ENCODE measurements around the gene SENP7.
"Not testable (repeated sequence)": the region's sequence is repeated elsewhere in the genome, so short reads cannot be mapped to it uniquely, and the experiment has no call there.

The SENP7 gene, protein sequence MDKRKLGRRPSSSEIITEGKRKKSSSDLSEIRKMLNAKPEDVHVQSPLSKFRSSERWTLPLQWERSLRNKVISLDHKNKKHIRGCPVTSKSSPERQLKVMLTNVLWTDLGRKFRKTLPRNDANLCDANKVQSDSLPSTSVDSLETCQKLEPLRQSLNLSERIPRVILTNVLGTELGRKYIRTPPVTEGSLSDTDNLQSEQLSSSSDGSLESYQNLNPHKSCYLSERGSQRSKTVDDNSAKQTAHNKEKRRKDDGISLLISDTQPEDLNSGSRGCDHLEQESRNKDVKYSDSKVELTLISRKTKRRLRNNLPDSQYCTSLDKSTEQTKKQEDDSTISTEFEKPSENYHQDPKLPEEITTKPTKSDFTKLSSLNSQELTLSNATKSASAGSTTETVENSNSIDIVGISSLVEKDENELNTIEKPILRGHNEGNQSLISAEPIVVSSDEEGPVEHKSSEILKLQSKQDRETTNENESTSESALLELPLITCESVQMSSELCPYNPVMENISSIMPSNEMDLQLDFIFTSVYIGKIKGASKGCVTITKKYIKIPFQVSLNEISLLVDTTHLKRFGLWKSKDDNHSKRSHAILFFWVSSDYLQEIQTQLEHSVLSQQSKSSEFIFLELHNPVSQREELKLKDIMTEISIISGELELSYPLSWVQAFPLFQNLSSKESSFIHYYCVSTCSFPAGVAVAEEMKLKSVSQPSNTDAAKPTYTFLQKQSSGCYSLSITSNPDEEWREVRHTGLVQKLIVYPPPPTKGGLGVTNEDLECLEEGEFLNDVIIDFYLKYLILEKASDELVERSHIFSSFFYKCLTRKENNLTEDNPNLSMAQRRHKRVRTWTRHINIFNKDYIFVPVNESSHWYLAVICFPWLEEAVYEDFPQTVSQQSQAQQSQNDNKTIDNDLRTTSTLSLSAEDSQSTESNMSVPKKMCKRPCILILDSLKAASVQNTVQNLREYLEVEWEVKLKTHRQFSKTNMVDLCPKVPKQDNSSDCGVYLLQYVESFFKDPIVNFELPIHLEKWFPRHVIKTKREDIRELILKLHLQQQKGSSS

DNA sequence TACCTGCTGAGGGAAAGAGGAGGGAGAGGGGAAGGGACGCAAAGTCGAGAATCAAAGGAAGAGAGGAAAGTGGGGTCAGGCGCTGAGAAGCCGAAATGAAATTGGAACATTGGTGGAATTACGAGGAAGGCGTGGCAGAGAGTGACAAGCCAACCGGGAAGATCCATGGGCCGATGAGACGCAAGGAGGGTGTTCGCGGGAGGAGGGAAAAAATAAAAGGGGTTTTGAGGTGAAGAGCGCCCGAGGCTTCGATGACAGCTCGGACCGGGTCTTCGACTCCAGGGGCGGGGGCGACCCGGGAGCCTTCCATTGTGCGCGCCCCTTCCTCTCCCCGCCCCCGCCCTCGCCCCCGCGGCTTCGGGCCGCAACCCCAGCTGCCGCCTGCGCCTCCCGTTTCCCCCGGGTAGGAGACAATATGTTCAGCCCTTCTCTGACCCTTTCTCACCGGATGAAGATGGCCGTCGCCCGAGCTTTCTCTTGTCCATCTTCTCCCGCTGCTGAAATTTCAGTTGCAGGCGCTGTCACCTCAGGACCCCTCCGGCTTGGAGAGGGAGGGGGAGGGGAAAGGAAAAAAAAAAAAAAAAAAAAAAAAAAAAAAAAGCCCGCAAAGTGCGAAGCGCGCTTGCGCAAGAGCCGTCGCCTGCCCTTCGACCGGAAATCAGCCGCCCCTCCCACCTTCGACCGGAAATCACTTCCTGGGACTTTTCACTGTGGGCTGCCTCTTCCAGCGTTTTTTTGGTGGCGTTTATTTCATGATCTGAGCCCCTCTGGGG, at the start of gene SENP7:
Gene SENP7 (minus strand): TSS at position 567 of the 773 bp plus-strand sequence. CDS start 82 bp downstream, at position 485.
- DNase-seq (ENCODE audit: low read depth), result peak; percentile 88
- TF ChIP-seq, protein P1, sequence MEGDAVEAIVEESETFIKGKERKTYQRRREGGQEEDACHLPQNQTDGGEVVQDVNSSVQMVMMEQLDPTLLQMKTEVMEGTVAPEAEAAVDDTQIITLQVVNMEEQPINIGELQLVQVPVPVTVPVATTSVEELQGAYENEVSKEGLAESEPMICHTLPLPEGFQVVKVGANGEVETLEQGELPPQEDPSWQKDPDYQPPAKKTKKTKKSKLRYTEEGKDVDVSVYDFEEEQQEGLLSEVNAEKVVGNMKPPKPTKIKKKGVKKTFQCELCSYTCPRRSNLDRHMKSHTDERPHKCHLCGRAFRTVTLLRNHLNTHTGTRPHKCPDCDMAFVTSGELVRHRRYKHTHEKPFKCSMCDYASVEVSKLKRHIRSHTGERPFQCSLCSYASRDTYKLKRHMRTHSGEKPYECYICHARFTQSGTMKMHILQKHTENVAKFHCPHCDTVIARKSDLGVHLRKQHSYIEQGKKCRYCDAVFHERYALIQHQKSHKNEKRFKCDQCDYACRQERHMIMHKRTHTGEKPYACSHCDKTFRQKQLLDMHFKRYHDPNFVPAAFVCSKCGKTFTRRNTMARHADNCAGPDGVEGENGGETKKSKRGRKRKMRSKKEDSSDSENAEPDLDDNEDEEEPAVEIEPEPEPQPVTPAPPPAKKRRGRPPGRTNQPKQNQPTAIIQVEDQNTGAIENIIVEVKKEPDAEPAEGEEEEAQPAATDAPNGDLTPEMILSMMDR (IDR thresholded peaks at IDR 0.05; ENCODE audit: insufficient read depth, low read depth, low read length, missing control alignments), result no peak
- H3K4me3 ChIP-seq (ENCODE audit: low read depth, low read length), result peak within 1 kb of the TSS; percentile 85

GRCh38 chr3:101561630-101562328, 48.8 kb upstream of the SENP7 start, which contains the start of gene TRMT10C:
Gene TRMT10C, plus strand, starts transcription at chr3:101561868. Its CDS starts 2,914 bp downstream, at chr3:101564782.
- TF ChIP-seq, protein P1 (IDR thresholded peaks at IDR 0.05; ENCODE audit: insufficient read depth, low read depth, low read length, missing control alignments), result no peak
- DNase-seq (ENCODE audit: low read depth), result peak; percentile 95
- H3K4me3 ChIP-seq (ENCODE audit: low read depth, low read length), result peak within 1 kb of the TSS; percentile 92

GRCh38 chr3:101556064-101556463, 43.1 kb upstream of the SENP7 start:
- TF ChIP-seq, protein P1 (IDR thresholded peaks at IDR 0.05; ENCODE audit: insufficient read depth, low read depth, low read length, missing control alignments), result no peak
- DNase-seq (ENCODE audit: low read depth), result no peak
- no peak overlapping the region for H3K4me3 ChIP-seq (ENCODE audit: low read depth, low read length)

- not testable (repeated sequence) for DNase-seq (ENCODE audit: low read depth); H3K4me3 ChIP-seq (ENCODE audit: low read depth, low read length)
Observed at GRCh38 chr3:101553381-101553780, 40.4 kb upstream of the SENP7 start.

DNA sequence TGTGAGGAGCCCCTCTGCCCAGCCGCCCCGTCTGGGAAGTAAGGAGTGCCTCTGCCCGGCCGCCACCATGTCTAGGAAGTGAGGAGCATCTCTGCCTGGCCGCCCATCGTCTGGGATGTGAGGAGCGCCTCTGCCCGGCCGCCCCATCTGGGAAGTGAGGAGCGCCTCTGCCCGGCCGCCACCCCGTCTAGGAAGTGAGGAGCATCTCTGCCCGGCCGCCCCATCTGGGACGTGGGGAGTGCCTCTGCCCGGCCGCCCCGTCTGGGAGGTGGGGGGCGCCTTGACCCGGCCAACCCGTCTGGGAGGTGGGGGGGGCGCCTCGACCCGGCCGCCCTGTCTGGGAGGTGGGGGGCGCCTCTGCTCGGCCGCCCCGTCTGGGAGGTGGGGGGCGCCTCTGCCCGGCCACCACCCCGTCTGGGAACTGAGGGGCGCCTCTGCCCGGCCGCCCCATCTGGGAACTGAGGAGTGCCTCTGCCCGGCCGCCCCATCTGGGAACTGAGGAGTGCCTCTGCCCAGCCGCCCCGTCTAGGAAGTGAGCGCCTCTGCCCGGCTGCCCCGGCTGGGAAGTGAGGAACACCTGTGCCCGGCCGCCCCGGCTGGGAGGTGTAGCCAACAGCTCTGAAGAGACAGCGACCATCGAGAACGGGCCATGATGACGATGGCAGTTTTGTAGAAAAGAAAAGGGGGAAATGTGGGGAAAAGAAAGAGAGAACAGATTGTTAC, 38.5 kb upstream of the SENP7 start:
- DNase-seq (ENCODE audit: low read depth); H3K4me3 ChIP-seq (ENCODE audit: low read depth, low read length): not testable (repeated sequence)

GRCh38 chr3:101549473-101549872, 36.5 kb upstream of the SENP7 start:
- no peak for DNase-seq (ENCODE audit: low read depth)
- H3K4me3 ChIP-seq (ENCODE audit: low read depth, low read length), result no peak overlapping the region
- TF ChIP-seq, protein P1 (IDR thresholded peaks at IDR 0.05; ENCODE audit: insufficient read depth, low read depth, low read length, missing control alignments), result no peak

Data from GM12865 (cell line).